ENCODE data around the gene GRAPL. TPM values are rescaled to one million over a fixed set of nuclear protein-coding genes. Genes with fewer than 3 reads are reported as not detected.
"Not testable (repeated sequence)": the region's sequence is repeated elsewhere in the genome, so short reads cannot be mapped to it uniquely, and the experiment has no call there.

GRAPL gene
- total and polyA plus RNA-seq, 4 donors, result 0.26 to 4.5 (median 1.2) TPM

GRCh38 chr17:19188870-19189708, 61.7 kb downstream of the GRAPL start:
- H3K9me3 ChIP-seq (ENCODE audit: control insufficient read depth in 4 of 4, low read length in 3 of 4); H3K4me3 ChIP-seq (ENCODE audit: low read depth in 1 of 3, low read length in 3 of 3); H3K27me3 ChIP-seq (ENCODE audit: control insufficient read depth in 4 of 4, insufficient read depth in 4 of 4, low read length in 3 of 4); DNase-seq (ENCODE audit: low spot score); H3K27ac ChIP-seq (ENCODE audit: low read depth in 1 of 2, low read length in 2 of 2); H3K9ac ChIP-seq (ENCODE audit: low read depth in 1 of 2, low read length in 2 of 2); H3K4me1 ChIP-seq (ENCODE audit: control insufficient read depth in 4 of 4, insufficient read depth in 4 of 4, low read length in 3 of 4); H3K36me3 ChIP-seq (ENCODE audit: control insufficient read depth in 4 of 4, insufficient read depth in 3 of 4, low read depth in 1 of 4, low read length in 3 of 4): not testable (repeated sequence)
- WGBS, result no CpG with 5 or more reads among the region's 39 CpGs

- not testable (repeated sequence) for H3K27me3 ChIP-seq (ENCODE audit: control insufficient read depth in 4 of 4, insufficient read depth in 4 of 4, low read length in 3 of 4); H3K36me3 ChIP-seq (ENCODE audit: control insufficient read depth in 4 of 4, insufficient read depth in 3 of 4, low read depth in 1 of 4, low read length in 3 of 4); H3K9ac ChIP-seq (ENCODE audit: low read depth in 1 of 2, low read length in 2 of 2); DNase-seq (ENCODE audit: low spot score); H3K4me1 ChIP-seq (ENCODE audit: control insufficient read depth in 4 of 4, insufficient read depth in 4 of 4, low read length in 3 of 4); H3K9me3 ChIP-seq (ENCODE audit: control insufficient read depth in 4 of 4, low read length in 3 of 4); H3K4me3 ChIP-seq (ENCODE audit: low read depth in 1 of 3, low read length in 3 of 3); H3K27ac ChIP-seq (ENCODE audit: low read depth in 1 of 2, low read length in 2 of 2)
- WGBS, result no CpG with 5 or more reads among the region's 36 CpGs
These were observed 62.5 kb downstream of the GRAPL start for GRCh38 chr17:19189781-19190405.

GRCh38 chr17:19196382-19197204, 69.2 kb downstream of the GRAPL start:
- not testable (repeated sequence) for H3K9me3 ChIP-seq (ENCODE audit: control insufficient read depth in 4 of 4, low read length in 3 of 4); DNase-seq (ENCODE audit: low spot score); H3K27me3 ChIP-seq (ENCODE audit: control insufficient read depth in 4 of 4, insufficient read depth in 4 of 4, low read length in 3 of 4); H3K4me1 ChIP-seq (ENCODE audit: control insufficient read depth in 4 of 4, insufficient read depth in 4 of 4, low read length in 3 of 4); H3K27ac ChIP-seq (ENCODE audit: low read depth in 1 of 2, low read length in 2 of 2); H3K9ac ChIP-seq (ENCODE audit: low read depth in 1 of 2, low read length in 2 of 2); H3K36me3 ChIP-seq (ENCODE audit: control insufficient read depth in 4 of 4, insufficient read depth in 3 of 4, low read depth in 1 of 4, low read length in 3 of 4)
- H3K4me3 ChIP-seq (ENCODE audit: low read depth in 1 of 3, low read length in 3 of 3), result peak overlapping the region in 1 of 3 donors; percentile 32
- 6% methylated on average over 14 of the region's 33 CpGs for WGBS

DNA sequence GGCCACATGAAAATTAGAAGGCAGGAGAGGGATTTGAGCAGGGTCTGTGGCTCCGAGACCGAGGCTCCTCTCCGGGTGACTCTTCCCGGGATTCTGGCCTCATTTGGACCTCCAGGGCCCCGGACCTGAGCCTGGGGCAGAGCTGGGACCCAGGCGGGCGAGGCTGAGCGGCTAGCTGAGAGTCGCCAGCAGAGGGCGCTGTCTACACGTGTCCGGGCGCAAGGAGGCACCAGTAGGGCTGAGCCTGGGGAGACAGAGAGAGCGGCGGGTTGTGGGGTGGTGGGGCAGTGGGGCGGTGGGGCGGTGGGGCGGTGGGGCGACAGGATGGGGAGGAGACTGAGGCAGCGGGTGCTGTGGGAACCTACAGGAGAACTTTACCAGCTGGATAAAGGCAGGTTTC, 75.1 kb downstream of the GRAPL start:
- H3K36me3 ChIP-seq (ENCODE audit: control insufficient read depth in 4 of 4, insufficient read depth in 3 of 4, low read depth in 1 of 4, low read length in 3 of 4); H3K9me3 ChIP-seq (ENCODE audit: control insufficient read depth in 4 of 4, low read length in 3 of 4); H3K27me3 ChIP-seq (ENCODE audit: control insufficient read depth in 4 of 4, insufficient read depth in 4 of 4, low read length in 3 of 4); H3K9ac ChIP-seq (ENCODE audit: low read depth in 1 of 2, low read length in 2 of 2); H3K27ac ChIP-seq (ENCODE audit: low read depth in 1 of 2, low read length in 2 of 2); DNase-seq (ENCODE audit: low spot score); H3K4me1 ChIP-seq (ENCODE audit: control insufficient read depth in 4 of 4, insufficient read depth in 4 of 4, low read length in 3 of 4); H3K4me3 ChIP-seq (ENCODE audit: low read depth in 1 of 3, low read length in 3 of 3): not testable (repeated sequence)
- no CpG with 5 or more reads among the region's 20 CpGs for WGBS

- DNase-seq (ENCODE audit: low spot score); H3K27ac ChIP-seq (ENCODE audit: low read depth in 1 of 2, low read length in 2 of 2); H3K36me3 ChIP-seq (ENCODE audit: control insufficient read depth in 4 of 4, insufficient read depth in 3 of 4, low read depth in 1 of 4, low read length in 3 of 4); H3K9ac ChIP-seq (ENCODE audit: low read depth in 1 of 2, low read length in 2 of 2); H3K27me3 ChIP-seq (ENCODE audit: control insufficient read depth in 4 of 4, insufficient read depth in 4 of 4, low read length in 3 of 4); H3K9me3 ChIP-seq (ENCODE audit: control insufficient read depth in 4 of 4, low read length in 3 of 4); H3K4me3 ChIP-seq (ENCODE audit: low read depth in 1 of 3, low read length in 3 of 3); H3K4me1 ChIP-seq (ENCODE audit: control insufficient read depth in 4 of 4, insufficient read depth in 4 of 4, low read length in 3 of 4): not testable (repeated sequence)
- no CpG with 5 or more reads among the region's 3 CpGs for WGBS
These were observed 76.0 kb downstream of the GRAPL start for GRCh38 chr17:19203429-19203828.

Other genes starting within 250 kb of the GRAPL start
- under 1 TPM; 0.17 to 0.23 TPM for gene SLC5A10, start 175.4 kb upstream of the GRAPL start, total RNA-seq
- gene SLC5A10, start 175.4 kb upstream of the GRAPL start, polyA plus RNA-seq, result under 1 TPM; 0.05 to 0.13 TPM
- 10 to 100 TPM in 1 of 2 donors, 1 to 10 TPM in 1; 5.2 to 25.0 TPM for gene FAM83G, start 122.8 kb upstream of the GRAPL start, total RNA-seq
- 10 to 100 TPM in 1 of 2 donors, 1 to 10 TPM in 1; 5.3 to 17.6 TPM for gene FAM83G, start 122.8 kb upstream of the GRAPL start, polyA plus RNA-seq
- gene GRAP, start 80.6 kb upstream of the GRAPL start, total RNA-seq, result 1 to 10 TPM; 4.4 to 6.5 TPM
- gene GRAP, start 80.6 kb upstream of the GRAPL start, polyA plus RNA-seq, result 1 to 10 TPM; 1.2 to 6.0 TPM
- gene EPN2, start 109.8 kb downstream of the GRAPL start, total RNA-seq, result 10 to 100 TPM; 10.7 to 23.8 TPM
- 10 to 100 TPM in 1 of 2 donors, 1 to 10 TPM in 1; 5.6 to 13.8 TPM for gene EPN2, start 109.8 kb downstream of the GRAPL start, polyA plus RNA-seq
- gene B9D1, start 235.1 kb downstream of the GRAPL start, total RNA-seq, result 10 to 100 TPM; 10.8 to 22.0 TPM
- 10 to 100 TPM in 1 of 2 donors, 1 to 10 TPM in 1; 8.4 to 10.8 TPM for gene B9D1, start 235.1 kb downstream of the GRAPL start, polyA plus RNA-seq